Activated CD8-positive, alpha-beta T cell treated with anti-CD3 and anti-CD28 coated beads for 36 hours (primary cell): ENCODE results near the gene GIGYF2. TPM values are rescaled to one million over a fixed set of nuclear protein-coding genes. Genes with fewer than 3 reads are reported as not detected.
"Not testable (repeated sequence)": the region's sequence is repeated elsewhere in the genome, so short reads cannot be mapped to it uniquely, and the experiment has no call there.

Experiments used
- ATAC-seq: fragments of 200-7000 bp; cut with Tn5 transposase; one replicate; pipeline ENCODE4 v1.10.0; 2021; ENCODE audit warnings: mild to moderate bottlenecking, moderate library complexity
- CTCF ChIA-PET: fragments of 350-600 bp; sonication (Branson Sonifier 250); formaldehyde crosslinking; loops from one replicate; lab custom pipeline; 2021; ENCODE audit warnings: antibody characterized with exemption; lab: Charles Lee
- POLR2A ChIA-PET: fragments of 350-600 bp; sonication (Branson Sonifier 250); formaldehyde crosslinking; loops from one replicate; lab custom pipeline; 2021; ENCODE audit warnings: antibody characterized with exemption; lab: Charles Lee
- DNase-seq: peaks from one replicate; pipeline ENCODE4 v3.0.0-alpha.2; 2020
- H3K27ac Mint-ChIP-seq: one replicate; pipeline ENCODE4 v1.8.0; 2021; ENCODE audit warnings: mild to moderate bottlenecking, mixed read lengths
- H3K27me3 Mint-ChIP-seq: one replicate; pipeline ENCODE4 v1.8.0; 2021; ENCODE audit warnings: mixed read lengths
- H3K36me3 Mint-ChIP-seq: one replicate; pipeline ENCODE4 v1.8.0; 2021; ENCODE audit warnings: low read depth, mixed read lengths
- H3K4me1 Mint-ChIP-seq: one replicate; pipeline ENCODE4 v1.8.0; 2021; ENCODE audit warnings: low read depth, mixed read lengths
- H3K4me3 Mint-ChIP-seq: one replicate; pipeline ENCODE4 v1.8.0; 2021; ENCODE audit warnings: mild to moderate bottlenecking, moderate library complexity, mixed read lengths
- H3K9me3 Mint-ChIP-seq: one replicate; pipeline ENCODE4 v1.8.0; 2021; ENCODE audit warnings: mixed read lengths
- CTCF ChIP-seq: fragments of 200-600 bp; IDR thresholded peaks from one replicate; pipeline ENCODE4 v1.8.0; 2022; ENCODE audit warnings: antibody characterized with exemption, mild to moderate bottlenecking
- intact Hi-C: fragments of 100-400 bp; cut with micrococcal nuclease; formaldehyde crosslinking; loops from one replicate; pipeline ENCODE4 v1.10.0; 2022
- total RNA-seq, 2 experiments: library from RNA; stranded (reverse); gene quantifications; one replicate each; pipeline ENCODE4 v1.2.3, GENCODE V29; 2021

The GIGYF2 gene
- total RNA-seq, 2 experiments from 2014 or later: 49.7 to 52.5 TPM

- Mint-ChIP-seq H3K27ac (no peak overlapping the region), H3K4me1 (peaks cover 5% of the 10 kb centered on the region), H3K4me3 (no peak overlapping the region), H3K36me3 (peaks cover 29% of the 10 kb centered on the region), H3K27me3 (no peaks in the 10 kb centered on the region), H3K9me3 (no peaks in the 10 kb centered on the region)
- no peak for TF ChIP-seq CTCF
- POLR2A ChIA-PET: no interaction called here
- DNase-seq (no peak), ATAC-seq (no peak)
- intact Hi-C loops: loop anchor here (10.0 kb wide), 1 partner anchor 205 kb away; no protein-coding TSS in a partner anchor
- CTCF ChIA-PET: no interaction called here
Observed at GRCh38 chr2:232850039-232850438, 152.9 kb downstream of the GIGYF2 start.

- H3K4me1 Mint-ChIP-seq, DNase-seq, H3K9me3 Mint-ChIP-seq, POLR2A ChIA-PET, H3K27ac Mint-ChIP-seq, ATAC-seq, H3K27me3 Mint-ChIP-seq, H3K4me3 Mint-ChIP-seq: not testable (repeated sequence)
- CTCF ChIA-PET: interaction anchor here (1.1 to 2.4 kb wide), 10 partner anchors 8 to 400 kb away, joined by 3 to 12 read pairs (median 6); partner anchors contain the start of gene ATG16L1
- intact Hi-C loops: loop anchor here (10.0 kb wide), 1 partner anchor 203 kb away; no protein-coding TSS in a partner anchor
- peaks cover 31% of the 10 kb centered on the region for H3K36me3 Mint-ChIP-seq
Observed at GRCh38 chr2:232852081-232852480, 154.9 kb downstream of the GIGYF2 start.

- ChIA-PET POLR2A (interaction anchor here (0.8 kb wide), 1 partner anchor 402 kb away, joined by 3 read pairs; no protein-coding TSS in a partner anchor), CTCF (interaction anchor here (0.7 to 2.4 kb wide), 17 partner anchors 9 to 590 kb away, joined by 3 to 12 read pairs (median 4); partner anchors contain the start of gene ATG16L1)
- DNase-seq: no peak
- Mint-ChIP-seq H3K4me1 (peaks cover 5% of the 10 kb centered on the region), H3K27me3 (no peaks in the 10 kb centered on the region), H3K27ac (no peak overlapping the region), H3K9me3 (no peaks in the 10 kb centered on the region), H3K4me3 (no peak overlapping the region), H3K36me3 (peaks cover 31% of the 10 kb centered on the region)
- intact Hi-C loops: loop anchor here (10.0 kb wide), 1 partner anchor 202 kb away; no protein-coding TSS in a partner anchor
- ATAC-seq: no peak
- no peak for TF ChIP-seq CTCF
Observed at GRCh38 chr2:232852676-232853075, 155.5 kb downstream of the GIGYF2 start.

- ATAC-seq (no peak), DNase-seq (no peak)
- ChIA-PET POLR2A (interaction anchor here (1.1 kb wide), 1 partner anchor 59 kb away, joined by 3 read pairs; no protein-coding TSS in a partner anchor), CTCF (interaction anchor here (0.8 to 2.4 kb wide), 9 partner anchors 9 to 589 kb away, joined by 3 to 12 read pairs (median 4); partner anchors contain the start of gene ATG16L1)
- no peak overlapping the region for H3K4me3 Mint-ChIP-seq
- no peaks in the 10 kb centered on the region for H3K27me3 Mint-ChIP-seq
- H3K36me3 Mint-ChIP-seq: peaks cover 27% of the 10 kb centered on the region
- peaks cover 5% of the 10 kb centered on the region for H3K4me1 Mint-ChIP-seq
- intact Hi-C loops: loop anchor here (10.0 kb wide), 1 partner anchor 201 kb away; no protein-coding TSS in a partner anchor
- H3K9me3 Mint-ChIP-seq: no peaks in the 10 kb centered on the region
- no peak overlapping the region for H3K27ac Mint-ChIP-seq
- no peak for TF ChIP-seq CTCF
Observed at GRCh38 chr2:232854082-232854481, 157.0 kb downstream of the GIGYF2 start.

- CTCF ChIA-PET: no interaction called here
- Mint-ChIP-seq H3K4me3 (no peak overlapping the region), H3K4me1 (peaks cover 3% of the 10 kb centered on the region), H3K27ac (no peak overlapping the region), H3K9me3 (no peaks in the 10 kb centered on the region), H3K36me3 (peaks cover 29% of the 10 kb centered on the region), H3K27me3 (no peaks in the 10 kb centered on the region)
- ATAC-seq (no peak), DNase-seq (no peak)
- intact Hi-C loops: loop anchor here (10.0 kb wide), 1 partner anchor 198 kb away; no protein-coding TSS in a partner anchor
- TF ChIP-seq CTCF: no peak
- POLR2A ChIA-PET: interaction anchor here (0.5 kb wide), 1 partner anchor 43 kb away, joined by 3 read pairs; no protein-coding TSS in a partner anchor
Observed at GRCh38 chr2:232857158-232857563, 160.0 kb downstream of the GIGYF2 start.
